Measurements from ENCODE around the gene DKK1.

The DKK1 gene

DNA sequence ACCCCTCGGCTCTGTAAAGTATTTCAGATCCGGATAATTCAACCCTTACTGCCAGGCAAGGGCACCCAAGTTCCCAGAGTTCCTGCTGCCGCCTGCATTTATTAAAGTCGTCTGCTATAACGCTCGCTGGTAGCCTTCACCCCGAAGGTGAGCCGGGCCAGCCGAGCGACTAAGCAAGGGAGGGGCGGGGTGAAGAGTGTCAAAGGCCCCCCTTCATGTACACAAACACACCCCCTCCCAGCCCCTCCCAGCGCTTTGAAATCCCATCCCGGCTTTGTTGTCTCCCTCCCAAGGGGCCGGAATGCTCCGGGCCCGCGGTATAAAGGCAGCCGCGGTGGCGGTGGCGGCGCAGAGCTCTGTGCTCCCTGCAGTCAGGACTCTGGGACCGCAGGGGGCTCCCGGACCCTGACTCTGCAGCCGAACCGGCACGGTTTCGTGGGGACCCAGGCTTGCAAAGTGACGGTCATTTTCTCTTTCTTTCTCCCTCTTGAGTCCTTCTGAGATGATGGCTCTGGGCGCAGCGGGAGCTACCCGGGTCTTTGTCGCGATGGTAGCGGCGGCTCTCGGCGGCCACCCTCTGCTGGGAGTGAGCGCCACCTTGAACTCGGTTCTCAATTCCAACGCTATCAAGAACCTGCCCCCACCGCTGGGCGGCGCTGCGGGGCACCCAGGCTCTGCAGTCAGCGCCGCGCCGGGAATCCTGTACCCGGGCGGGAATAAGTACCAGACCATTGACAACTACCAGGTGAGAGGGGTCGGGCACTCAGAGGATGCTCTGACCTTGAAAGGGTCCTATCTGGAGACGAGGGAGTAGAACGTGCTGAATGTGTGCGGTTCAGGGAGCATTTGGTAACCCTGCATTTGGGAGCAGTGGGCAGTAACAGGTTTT, at the start of gene DKK1:
DKK1 (plus strand) TSS at position 349 of the 889 bp plus-strand sequence; CDS start at position 503, 154 bp downstream.
- Histone ChIP-seq H3K4me1 (peaks cover 0 to 24% (median 21%) of the 10 kb centered on the region in 4 donors), H3K27ac (no peak within 1 kb of the TSS), H3K9me3 (no peaks in the 10 kb centered on the region), H3K4me3 (peak within 1 kb of the TSS; percentile 48 to 63), H3K27me3 (peaks cover 0 to 21% of the 10 kb centered on the region in 2 donors), H3K36me3 (no peaks in the 10 kb centered on the region)
- TF ChIP-seq, protein P1, sequence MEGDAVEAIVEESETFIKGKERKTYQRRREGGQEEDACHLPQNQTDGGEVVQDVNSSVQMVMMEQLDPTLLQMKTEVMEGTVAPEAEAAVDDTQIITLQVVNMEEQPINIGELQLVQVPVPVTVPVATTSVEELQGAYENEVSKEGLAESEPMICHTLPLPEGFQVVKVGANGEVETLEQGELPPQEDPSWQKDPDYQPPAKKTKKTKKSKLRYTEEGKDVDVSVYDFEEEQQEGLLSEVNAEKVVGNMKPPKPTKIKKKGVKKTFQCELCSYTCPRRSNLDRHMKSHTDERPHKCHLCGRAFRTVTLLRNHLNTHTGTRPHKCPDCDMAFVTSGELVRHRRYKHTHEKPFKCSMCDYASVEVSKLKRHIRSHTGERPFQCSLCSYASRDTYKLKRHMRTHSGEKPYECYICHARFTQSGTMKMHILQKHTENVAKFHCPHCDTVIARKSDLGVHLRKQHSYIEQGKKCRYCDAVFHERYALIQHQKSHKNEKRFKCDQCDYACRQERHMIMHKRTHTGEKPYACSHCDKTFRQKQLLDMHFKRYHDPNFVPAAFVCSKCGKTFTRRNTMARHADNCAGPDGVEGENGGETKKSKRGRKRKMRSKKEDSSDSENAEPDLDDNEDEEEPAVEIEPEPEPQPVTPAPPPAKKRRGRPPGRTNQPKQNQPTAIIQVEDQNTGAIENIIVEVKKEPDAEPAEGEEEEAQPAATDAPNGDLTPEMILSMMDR (IDR thresholded peaks at IDR 0.05): peak; percentile 52 to 60
- DNase-seq: peak; percentile 28 to 72
- intact Hi-C loops (cut with DNase I; ENCODE audit: low total_unique reads): loop anchor here (5.0 kb wide), 1 partner anchor 173 kb away; no protein-coding TSS in a partner anchor

DNA sequence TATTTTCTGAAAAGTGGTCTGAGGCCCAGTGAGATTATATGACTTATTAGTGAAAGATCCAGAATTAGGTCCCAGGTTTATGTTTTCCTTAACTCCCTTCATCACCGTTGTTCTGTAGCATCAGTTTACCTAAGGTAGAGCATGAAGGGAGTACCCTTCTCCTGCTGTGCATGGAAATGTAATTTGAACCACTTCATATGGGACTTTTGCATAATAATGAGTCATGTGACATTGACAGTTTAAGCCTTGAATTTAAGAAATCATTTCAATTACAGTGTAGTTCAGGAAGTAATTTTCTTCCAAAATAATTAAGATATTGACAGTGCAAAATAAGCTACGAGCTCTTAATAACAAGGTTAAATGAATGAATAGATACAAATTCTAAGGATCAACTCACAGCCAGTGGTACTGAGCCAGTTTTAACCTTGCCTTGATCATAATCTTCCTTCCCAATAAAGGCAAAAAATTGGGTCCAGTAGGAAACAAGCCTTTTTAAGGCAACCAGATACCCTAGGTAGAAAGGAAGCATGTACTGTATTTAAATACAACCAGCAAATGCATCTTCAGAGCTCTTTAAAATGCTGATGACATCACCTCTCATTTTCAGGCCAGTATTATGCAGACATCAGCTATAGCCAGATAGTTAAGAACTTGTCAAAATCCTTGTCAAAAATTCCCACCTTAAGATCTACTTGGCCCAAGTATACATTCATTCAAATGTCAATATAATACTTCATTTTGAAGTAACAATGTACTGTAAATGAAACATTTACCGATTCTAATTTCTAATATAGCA, 48.8 kb upstream of the DKK1 start:
- TF ChIP-seq, protein P1 (IDR thresholded peaks at IDR 0.05): no peak
- H3K9me3 ChIP-seq: no peaks in the 10 kb centered on the region
- no peak overlapping the region for H3K4me3 ChIP-seq
- H3K27me3 ChIP-seq: no peaks in the 10 kb centered on the region
- no peak overlapping the region for H3K27ac ChIP-seq
- no peak for DNase-seq
- no peaks in the 10 kb centered on the region for H3K36me3 ChIP-seq
- H3K4me1 ChIP-seq: no peaks in the 10 kb centered on the region
- intact Hi-C loops (cut with DNase I; ENCODE audit: low total_unique reads): no loop called here

GRCh38 chr10:52266858-52267257, 47.2 kb upstream of the DKK1 start:
- intact Hi-C loops (cut with DNase I; ENCODE audit: low total_unique reads): no loop called here
- peaks cover 2 to 8% (median 5%) of the 10 kb centered on the region in 3 donors for H3K36me3 ChIP-seq
- no peak for DNase-seq
- no peak overlapping the region for H3K27ac ChIP-seq
- H3K4me3 ChIP-seq: no peak overlapping the region
- TF ChIP-seq, protein P1 (IDR thresholded peaks at IDR 0.05): no peak
- no peaks in the 10 kb centered on the region for H3K27me3 ChIP-seq
- no peaks in the 10 kb centered on the region for H3K9me3 ChIP-seq
- no peaks in the 10 kb centered on the region for H3K4me1 ChIP-seq

GRCh38 chr10:52268790-52269189, 45.3 kb upstream of the DKK1 start:
- no peak for DNase-seq
- Histone ChIP-seq H3K4me1 (no peaks in the 10 kb centered on the region), H3K9me3 (no peaks in the 10 kb centered on the region), H3K27me3 (no peaks in the 10 kb centered on the region), H3K4me3 (no peak overlapping the region), H3K36me3 (peaks cover 7 to 10% (median 10%) of the 10 kb centered on the region in 3 donors), H3K27ac (no peak overlapping the region)
- TF ChIP-seq, protein P1 (IDR thresholded peaks at IDR 0.05): no peak
- intact Hi-C loops (cut with DNase I; ENCODE audit: low total_unique reads): no loop called here

DNA sequence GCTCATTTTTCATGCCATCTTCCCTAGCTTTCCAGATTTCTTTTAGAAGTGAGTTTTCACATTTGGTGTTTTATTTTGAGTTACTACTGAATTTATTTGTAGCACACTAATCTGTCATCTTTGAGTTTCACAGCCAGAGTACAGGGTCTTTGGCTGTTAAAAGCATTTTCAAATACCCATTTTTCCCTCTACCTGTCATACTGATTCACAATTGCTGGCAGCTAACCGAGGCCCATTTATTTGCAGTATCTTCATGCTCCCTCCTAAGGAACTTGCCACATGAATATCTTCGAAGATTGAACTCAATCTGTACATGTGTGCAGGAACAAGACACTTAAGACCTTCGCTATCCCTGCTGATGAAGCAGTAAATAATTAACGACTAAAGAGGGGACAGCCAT, 44.8 kb upstream of the DKK1 start:
- no peak for DNase-seq
- Histone ChIP-seq H3K27me3 (no peaks in the 10 kb centered on the region), H3K4me1 (no peaks in the 10 kb centered on the region), H3K36me3 (peaks cover 7 to 15% (median 10%) of the 10 kb centered on the region in 3 donors), H3K27ac (no peak overlapping the region), H3K9me3 (no peaks in the 10 kb centered on the region), H3K4me3 (no peak overlapping the region)
- intact Hi-C loops (cut with DNase I; ENCODE audit: low total_unique reads): no loop called here
- TF ChIP-seq, protein P1 (IDR thresholded peaks at IDR 0.05): no peak
